ENCODE measurements around the gene DAB1. TPM values are rescaled to one million over a fixed set of nuclear protein-coding genes. Genes with fewer than 3 reads are reported as not detected.

The DAB1 gene
- total RNA-seq, 1 donor = 0.45 TPM

DNA sequence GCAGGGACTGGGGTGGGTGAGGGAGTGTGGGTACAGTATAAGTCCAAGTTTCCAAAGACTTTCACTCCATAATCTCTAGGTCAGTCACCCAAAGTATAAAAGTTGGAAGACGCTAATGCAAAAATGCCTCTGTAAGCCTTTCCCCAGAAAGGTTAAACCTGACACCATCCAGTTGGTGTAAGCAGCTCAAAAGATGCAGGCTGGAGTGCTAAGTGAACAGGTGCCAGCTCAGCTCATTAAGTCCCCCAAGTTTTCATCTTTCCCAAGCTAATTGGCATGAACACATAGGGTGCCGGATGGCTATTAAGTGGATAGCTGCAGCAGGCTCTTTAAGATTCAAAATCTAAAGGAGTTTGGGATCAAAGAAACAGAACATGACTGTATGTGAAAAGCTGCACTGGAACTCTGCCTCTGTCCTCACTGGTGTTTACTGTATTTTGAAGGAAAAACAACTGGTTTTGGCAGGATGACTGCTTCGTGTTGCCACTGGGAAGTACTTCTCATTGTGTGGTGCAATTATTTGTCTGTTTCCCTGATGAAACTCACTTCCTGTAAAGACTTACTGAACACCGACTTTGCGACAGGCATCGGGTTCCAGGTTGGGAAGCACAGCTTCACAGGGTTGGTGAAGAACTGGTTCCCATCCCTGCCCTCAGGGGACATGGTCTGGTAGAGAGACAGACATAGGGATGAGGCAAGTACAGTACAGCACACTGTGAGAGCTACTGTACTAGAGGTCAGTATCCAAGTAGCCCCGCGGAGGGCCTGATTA lies 152.7 kb downstream of the DAB1 start:
- H3K4me3 ChIP-seq (ENCODE audit: low read depth, low read length) = no peak overlapping the region
- TF ChIP-seq, protein P1, sequence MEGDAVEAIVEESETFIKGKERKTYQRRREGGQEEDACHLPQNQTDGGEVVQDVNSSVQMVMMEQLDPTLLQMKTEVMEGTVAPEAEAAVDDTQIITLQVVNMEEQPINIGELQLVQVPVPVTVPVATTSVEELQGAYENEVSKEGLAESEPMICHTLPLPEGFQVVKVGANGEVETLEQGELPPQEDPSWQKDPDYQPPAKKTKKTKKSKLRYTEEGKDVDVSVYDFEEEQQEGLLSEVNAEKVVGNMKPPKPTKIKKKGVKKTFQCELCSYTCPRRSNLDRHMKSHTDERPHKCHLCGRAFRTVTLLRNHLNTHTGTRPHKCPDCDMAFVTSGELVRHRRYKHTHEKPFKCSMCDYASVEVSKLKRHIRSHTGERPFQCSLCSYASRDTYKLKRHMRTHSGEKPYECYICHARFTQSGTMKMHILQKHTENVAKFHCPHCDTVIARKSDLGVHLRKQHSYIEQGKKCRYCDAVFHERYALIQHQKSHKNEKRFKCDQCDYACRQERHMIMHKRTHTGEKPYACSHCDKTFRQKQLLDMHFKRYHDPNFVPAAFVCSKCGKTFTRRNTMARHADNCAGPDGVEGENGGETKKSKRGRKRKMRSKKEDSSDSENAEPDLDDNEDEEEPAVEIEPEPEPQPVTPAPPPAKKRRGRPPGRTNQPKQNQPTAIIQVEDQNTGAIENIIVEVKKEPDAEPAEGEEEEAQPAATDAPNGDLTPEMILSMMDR (IDR thresholded peaks at IDR 0.05; ENCODE audit: insufficient read depth, low read length) = no peak
- no peak for DNase-seq (ENCODE audit: low read depth)

DNA sequence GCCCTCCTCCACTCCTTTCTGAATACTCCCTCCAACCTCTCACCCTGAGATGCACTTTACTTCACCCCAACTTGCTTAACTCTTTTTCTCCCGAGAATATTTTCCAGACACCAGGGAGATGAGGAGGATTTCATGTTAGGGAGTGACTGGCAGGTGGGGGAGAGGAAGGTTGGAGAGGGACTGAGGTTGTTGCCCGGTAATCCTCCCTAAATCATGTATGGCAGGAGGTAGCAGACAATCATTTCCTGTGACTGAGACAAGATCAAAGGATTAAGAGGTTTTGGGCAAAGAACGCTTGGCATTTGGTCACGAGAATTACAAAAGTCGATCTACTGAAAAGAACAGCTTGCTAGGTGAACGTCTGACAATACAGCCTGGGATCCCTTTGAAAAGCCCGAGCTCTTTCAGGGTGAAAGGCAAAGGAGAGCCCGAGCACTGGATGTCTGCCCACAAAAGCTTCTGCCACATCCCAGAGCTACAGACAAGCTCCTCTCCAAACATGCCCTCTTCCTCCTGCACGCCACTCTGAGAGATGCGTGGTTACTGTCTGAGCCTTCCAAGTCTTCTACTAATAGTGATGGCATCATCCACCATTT lies 154.1 kb downstream of the DAB1 start:
- TF ChIP-seq, protein P1 (IDR thresholded peaks at IDR 0.05; ENCODE audit: insufficient read depth, low read length) = no peak
- DNase-seq (ENCODE audit: low read depth) = no peak
- H3K4me3 ChIP-seq (ENCODE audit: low read depth, low read length) = no peak overlapping the region

DNA sequence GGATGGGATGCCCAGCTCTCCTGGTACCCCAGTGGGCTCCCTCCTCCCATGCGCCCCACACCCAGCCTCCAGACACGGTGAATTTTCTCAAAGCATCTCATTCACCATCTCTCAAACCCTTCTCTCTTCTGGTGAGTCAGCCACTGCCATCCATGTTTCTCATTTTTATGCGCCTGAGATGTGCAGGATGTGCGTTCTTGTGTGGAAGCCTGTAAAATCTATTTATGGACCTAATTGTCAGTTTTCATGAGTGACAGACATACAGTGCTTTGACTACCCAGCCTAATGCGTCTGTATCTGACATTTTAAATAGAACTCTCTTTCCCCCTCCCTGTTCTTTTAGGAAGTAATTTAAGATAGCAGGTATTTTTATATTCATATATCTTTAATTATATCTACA lies 158.8 kb downstream of the DAB1 start:
- no peak for DNase-seq (ENCODE audit: low read depth)
- TF ChIP-seq, protein P1 (IDR thresholded peaks at IDR 0.05; ENCODE audit: insufficient read depth, low read length) = no peak
- H3K4me3 ChIP-seq (ENCODE audit: low read depth, low read length) = no peak overlapping the region

DNA sequence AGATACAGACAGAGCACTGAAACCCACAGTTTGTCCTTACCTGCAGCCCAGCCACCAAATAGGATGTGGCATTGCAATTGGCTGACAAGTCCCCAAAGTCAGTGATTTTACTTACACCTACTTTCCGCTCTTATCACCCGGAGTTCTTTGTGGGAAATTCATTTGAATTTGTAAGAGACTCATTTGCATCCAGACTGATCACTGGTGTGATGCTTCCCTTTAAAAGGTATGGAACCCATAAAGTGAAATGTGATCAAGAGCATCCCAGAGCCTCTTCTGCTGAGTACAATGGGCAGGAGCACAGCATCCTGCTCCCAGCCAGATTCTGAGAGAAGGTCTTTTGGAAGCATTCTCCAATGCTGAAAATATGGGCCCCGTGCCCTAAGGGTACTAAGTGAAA lies 161.4 kb downstream of the DAB1 start:
- H3K4me3 ChIP-seq (ENCODE audit: low read depth, low read length) = no peak overlapping the region
- no peak for DNase-seq (ENCODE audit: low read depth)
- TF ChIP-seq, protein P1 (IDR thresholded peaks at IDR 0.05; ENCODE audit: insufficient read depth, low read length) = no peak

DNA sequence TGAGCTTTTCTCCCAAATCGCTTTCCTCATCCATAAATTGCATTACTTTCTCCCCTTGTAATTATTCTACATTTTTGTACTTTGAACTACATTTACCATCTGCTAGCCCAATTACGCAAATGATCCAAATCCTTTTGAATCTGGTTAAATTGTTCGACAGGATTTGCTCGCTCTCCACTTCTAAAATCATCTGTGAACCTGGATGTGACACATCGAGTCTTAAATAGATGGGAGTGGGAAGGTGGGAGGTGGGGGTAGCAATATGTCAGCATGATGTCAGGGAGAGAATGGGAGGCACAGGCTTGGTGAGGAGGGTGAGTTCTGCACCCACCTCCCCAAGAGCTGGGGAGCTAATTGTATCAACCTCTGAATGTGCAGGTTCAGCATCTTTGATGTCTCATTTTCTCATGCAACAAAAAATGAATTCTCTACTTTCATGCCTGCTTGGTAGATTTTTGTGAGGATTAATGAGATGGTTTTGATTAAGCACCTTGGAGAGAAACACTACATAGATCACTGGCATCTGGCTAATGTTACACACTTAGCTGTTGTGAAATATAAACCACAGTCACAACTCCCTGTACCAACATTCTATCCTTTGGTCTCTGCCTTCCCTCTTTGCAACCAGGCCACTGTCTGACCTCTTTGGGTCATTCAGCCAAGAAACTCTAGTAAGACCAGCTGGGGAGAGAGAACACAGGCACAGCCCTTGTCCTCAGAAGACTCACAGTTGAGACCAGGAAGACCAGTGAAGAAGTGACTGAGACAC lies 165.1 kb downstream of the DAB1 start:
- peak; percentile 1 for DNase-seq (ENCODE audit: low read depth)
- TF ChIP-seq, protein P1 (IDR thresholded peaks at IDR 0.05; ENCODE audit: insufficient read depth, low read length) = no peak
- no peak overlapping the region for H3K4me3 ChIP-seq (ENCODE audit: low read depth, low read length)

DNA sequence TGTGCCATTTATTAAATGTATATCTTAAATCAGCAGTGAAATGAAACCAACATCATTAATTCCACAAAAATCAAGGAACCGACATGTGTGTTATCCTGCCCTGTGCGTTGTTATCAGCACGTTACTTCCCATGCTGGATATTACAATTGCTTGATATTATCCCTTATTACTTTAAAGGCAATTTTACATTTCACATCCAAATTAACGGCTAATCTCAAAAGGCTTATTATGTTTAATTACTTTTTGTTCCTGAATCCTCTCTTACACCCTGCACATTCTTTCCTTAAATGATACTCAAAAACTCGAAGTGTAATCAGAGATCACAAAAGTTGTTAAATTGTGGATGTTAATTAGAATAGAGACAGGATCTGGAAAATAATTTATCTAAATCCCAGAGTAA lies 167.9 kb downstream of the DAB1 start:
- no peak for DNase-seq (ENCODE audit: low read depth)
- TF ChIP-seq, protein P1 (IDR thresholded peaks at IDR 0.05; ENCODE audit: insufficient read depth, low read length) = no peak
- no peak overlapping the region for H3K4me3 ChIP-seq (ENCODE audit: low read depth, low read length)

Measured in fibroblast of the aortic adventitia (primary cell).